Measurements from ENCODE around the gene CDC42EP4.

GRCh38 chr17:73315471-73315870 is 3.7 kb upstream of the CDC42EP4 start:
- TF ChIP-seq CTCF (IDR thresholded peaks at IDR 0.05): no peak
- TF ChIP-seq POLR2AphosphoS5 (IDR thresholded peaks at IDR 0.05): no peak
- TF ChIP-seq POLR2A (IDR thresholded peaks at IDR 0.05): no peak
- TF ChIP-seq EP300 (IDR thresholded peaks at IDR 0.05; ENCODE audit: low read depth): no peak
